HepG2 (cell line): Measurements from ENCODE around the gene NAA15. TPM values are rescaled to one million over a fixed set of nuclear protein-coding genes. Genes with fewer than 3 reads are reported as not detected.

Source experiments
- ATF4 ChIP-seq, 2 experiments: fragments of 450-650 bp in 1 of 2; sonication (generic) in 1 of 2; formaldehyde crosslinking; IDR thresholded peaks; 2 replicates each; pipeline versions ENCODE4 v1.5.0 to v1.8.0; 2020 to 2022; ENCODE audit warnings: mild to moderate bottlenecking in 1 of 2, missing genetic modification reagents in 1 of 2
- CBFB ChIP-seq: sonication (generic); formaldehyde crosslinking; IDR thresholded peaks from 2 replicates; pipeline ENCODE4 v1.4.0; 2020; ENCODE audit warnings: missing genetic modification reagents
- CEBPG ChIP-seq: IDR thresholded peaks from 2 replicates; pipeline ENCODE4 v1.6.1; 2016
- GPN1 ChIP-seq: sonication (generic); formaldehyde crosslinking; IDR thresholded peaks from 2 replicates; pipeline ENCODE4 v1.5.1; 2020; ENCODE audit warnings: missing genetic modification reagents, borderline replicate concordance
- JDP2 ChIP-seq: sonication (generic); formaldehyde crosslinking; IDR thresholded peaks from 2 replicates; pipeline ENCODE4 v1.8.1; 2022; ENCODE audit warnings: missing genetic modification reagents, borderline replicate concordance
- KLF15 ChIP-seq: sonication (generic); formaldehyde crosslinking; IDR thresholded peaks from 2 replicates; pipeline ENCODE4 v1.8.1; 2023; ENCODE audit warnings: borderline replicate concordance, mild to moderate bottlenecking, inconsistent platforms, missing genetic modification reagents, mixed read lengths
- MED8 ChIP-seq: sonication (generic); formaldehyde crosslinking; IDR thresholded peaks from 2 replicates; pipeline ENCODE4 v1.8.1; 2023; ENCODE audit warnings: mild to moderate bottlenecking, missing genetic modification reagents; ENCODE audit not compliant: insufficient replicate concordance
- SIX4 ChIP-seq: sonication (generic); formaldehyde crosslinking; IDR thresholded peaks from 2 replicates; pipeline ENCODE4 v1.4.0; 2020; ENCODE audit warnings: missing genetic modification reagents
- SPEN ChIP-seq: sonication (generic); formaldehyde crosslinking; IDR thresholded peaks from 2 replicates; pipeline ENCODE4 v1.5.1; 2020; ENCODE audit warnings: low read depth, mild to moderate bottlenecking, missing genetic modification reagents
- THAP9 ChIP-seq: sonication (generic); formaldehyde crosslinking; IDR thresholded peaks from 2 replicates; pipeline ENCODE4; 2020; ENCODE audit warnings: missing genetic modification reagents, mild to moderate bottlenecking, borderline replicate concordance
- ZBTB10 ChIP-seq: sonication (generic); formaldehyde crosslinking; IDR thresholded peaks from 2 replicates; pipeline ENCODE4 v1.4.0; 2020; ENCODE audit warnings: missing genetic modification reagents, borderline replicate concordance
- ZFYVE20 ChIP-seq: sonication (generic); formaldehyde crosslinking; IDR thresholded peaks from 2 replicates; pipeline ENCODE4 v1.8.0; 2023; ENCODE audit warnings: low read depth, mild to moderate bottlenecking, moderate library complexity, missing genetic modification reagents, borderline replicate concordance
- ZNF205 ChIP-seq: IDR thresholded peaks from 2 replicates; pipeline ENCODE4 v1.6.1; 2018; ENCODE audit warnings: missing biosample characterization, missing genetic modification reagents
- ZNF34 ChIP-seq: sonication (generic); formaldehyde crosslinking; IDR thresholded peaks from 2 replicates; pipeline ENCODE4 v1.4.0; 2020; ENCODE audit warnings: mild to moderate bottlenecking, missing genetic modification reagents, borderline replicate concordance
- ZNF484 ChIP-seq: sonication (generic); formaldehyde crosslinking; IDR thresholded peaks from 2 replicates; pipeline ENCODE4 v1.5.1; 2020; ENCODE audit warnings: mild to moderate bottlenecking, low read depth, missing genetic modification reagents, borderline replicate concordance
- ZNF570 ChIP-seq: sonication (generic); formaldehyde crosslinking; IDR thresholded peaks from 2 replicates; pipeline ENCODE4 v1.4.0; 2020; ENCODE audit warnings: mild to moderate bottlenecking, missing genetic modification reagents, borderline replicate concordance
- ZNF75D ChIP-seq: sonication (generic); formaldehyde crosslinking; IDR thresholded peaks from 2 replicates; pipeline ENCODE4 v1.8.1; 2023; ENCODE audit warnings: missing genetic modification reagents, mild to moderate bottlenecking, borderline replicate concordance
- ZNF777 ChIP-seq: sonication (generic); formaldehyde crosslinking; IDR thresholded peaks from 2 replicates; pipeline ENCODE4 v1.4.0; 2020; ENCODE audit warnings: missing genetic modification reagents
- ZNF781 ChIP-seq: sonication (generic); formaldehyde crosslinking; IDR thresholded peaks from 2 replicates; pipeline ENCODE4 v1.5.1; 2020; ENCODE audit warnings: borderline replicate concordance, mild to moderate bottlenecking, missing genetic modification reagents; ENCODE audit errors: not compliant biosample characterization
- ZNF792 ChIP-seq: IDR thresholded peaks from 2 replicates; pipeline ENCODE4 v1.6.1; 2016
- ZNF891 ChIP-seq: sonication (generic); formaldehyde crosslinking; IDR thresholded peaks from 2 replicates; pipeline ENCODE4 v1.5.0; 2020; ENCODE audit warnings: mild to moderate bottlenecking, missing genetic modification reagents
- ZSCAN31 ChIP-seq: sonication (generic); formaldehyde crosslinking; IDR thresholded peaks from 2 replicates; pipeline ENCODE4 v1.5.0; 2020; ENCODE audit warnings: low read depth, mild to moderate bottlenecking, missing genetic modification reagents
- polyA plus RNA-seq, 8 experiments: library from polyadenylated mRNA; depleted of rRNA in 3 of 8; stranded (reverse) in 7 of 8; unstranded in 1 of 8; fragments of >200 nt; fragmentation: Illumina TruSeq in 4 of 8; extraction: Trizol in 4 of 8; gene quantifications; 2 replicates each; pipeline versions ENCODE4 v1.2.1 to v1.2.3, GENCODE V29; 2011 to 2016; ENCODE audit warnings: low read depth in 4 of 8, missing spikeins in 1 of 8, mixed read lengths in 1 of 8; ENCODE audit not compliant: insufficient read depth in 1 of 8
- total RNA-seq, 5 experiments: library from RNA; depleted of rRNA; stranded (reverse); fragments of >200 nt; fragmentation: Illumina TruSeq; extraction: Trizol; gene quantifications; 2 replicates each; pipeline ENCODE4 v1.2.3, GENCODE V29; 2016; ENCODE audit warnings: low read depth in 1 of 5

Gene NAA15
- total and polyA plus RNA-seq, 2 of the 13 experiments (the other 11 are each of a cell fraction or from before 2014, with no cell fraction given) = 6.2 to 50.2 TPM

GRCh38 chr4:139453371-139454110 lies 152.2 kb downstream of the NAA15 start (continued):
- TF ChIP-seq SPEN (CRISPR knock-in tag) = peak; percentile 36; the same call in 1 of the 2 replicates
- TF ChIP-seq ZFYVE20 (CRISPR knock-in tag) = peak; percentile 49; the same call in 1 of the 2 replicates
- TF ChIP-seq ZNF75D = no peak
- no peak for TF ChIP-seq ZNF34 (CRISPR knock-in tag)
- TF ChIP-seq ZNF570 (CRISPR knock-in tag) = 0 out of 2 replicates have a peak, but pooled peaks have one; percentile 62
- TF ChIP-seq KLF15 (CRISPR knock-in tag) = peak; percentile 68; the same call in 1 of the 2 replicates
- no peak for TF ChIP-seq MED8
- TF ChIP-seq ZNF891 = peak; percentile 85; the same call in 1 of the 2 replicates
- peak; percentile 85 for TF ChIP-seq ZSCAN31 (CRISPR knock-in tag)
- TF ChIP-seq SIX4 = no peak
- no peak for TF ChIP-seq GPN1 (CRISPR knock-in tag)
- peak; percentile 100 for TF ChIP-seq ZNF777 (CRISPR knock-in tag)
- TF ChIP-seq CEBPG (CRISPR knock-in tag) = no peak
- peak; percentile 48 for TF ChIP-seq ZNF781 (CRISPR knock-in tag)
- TF ChIP-seq ZNF484 = no peak
- TF ChIP-seq JDP2 (CRISPR knock-in tag) = no peak
- no peak for TF ChIP-seq CBFB
- TF ChIP-seq ZNF792 = peak; percentile 25
- 0 out of 2 replicates have a peak, but pooled peaks have one; percentile 66 for TF ChIP-seq ZBTB10 (CRISPR knock-in tag)
- peak; percentile 83 for TF ChIP-seq ZNF205 (CRISPR knock-in tag)
- peak in 1 of 2 experiments; percentile 74; a peak in 2 of 4 replicates for TF ChIP-seq ATF4 (CRISPR knock-in tag; IDR thresholded peaks at IDR 0.05)
- peak; percentile 31; the same call in 1 of the 2 replicates for TF ChIP-seq THAP9
